T-cell (primary cell): ENCODE data around the gene SAMD11. TPM values are rescaled to one million over a fixed set of nuclear protein-coding genes. Genes with fewer than 3 reads are reported as not detected.

Source experiments
- ATAC-seq, 4 experiments: fragments of 200-7000 bp in 3 of 4; fragments of 150-1000 bp in 1 of 4; cut with Tn5 transposase; replicated peaks in 1 of 4; 1 replicate in 3 of 4; 2 replicates in 1 of 4; pipeline ENCODE4 v1.10.0; 2021; ENCODE audit warnings: moderate library complexity in 3 of 4, mild to moderate bottlenecking in 2 of 4, moderate number of reproducible peaks in 1 of 4
- CTCF ChIA-PET, 2 donors: fragments of 300-600 bp; sonication (Branson Sonifier 250); formaldehyde crosslinking; loops; one replicate each; lab custom pipeline; 2022; ENCODE audit warnings: antibody characterized with exemption in 2 of 2; lab: Charles Lee
- POLR2A ChIA-PET, 2 donors: fragments of 300-600 bp; sonication (Branson Sonifier 250); formaldehyde crosslinking; loops; one replicate each; lab custom pipeline; 2022; ENCODE audit warnings: antibody characterized with exemption in 2 of 2; lab: Charles Lee
- DNase-seq, 35 experiments: peaks; one replicate each; pipeline versions ENCODE4 v3.0.0 to v3.0.0-alpha.2; 2013 to 2023
- H3K27ac ChIP-seq: one replicate; pipeline ENCODE4 v1.5.1; 2013; ENCODE audit warnings: low read length
- H3K27me3 ChIP-seq, 2 experiments: replicated peaks in 1 of 2; 1 replicate in 1 of 2; 2 replicates in 1 of 2; pipeline versions ENCODE4 v1.6.1 to v1.7.0; 2013; ENCODE audit warnings: low read length in 1 of 2, mixed read lengths in 1 of 2; ENCODE audit not compliant: control insufficient read depth in 2 of 2, insufficient read depth in 2 of 2; ENCODE audit errors: extremely low read depth in 1 of 2
- H3K36me3 ChIP-seq, 2 donors: 1 replicate in 1 of 2; 2 replicates in 1 of 2; pipeline versions ENCODE4 v1.6.1 to v1.7.0; 2013; ENCODE audit warnings: low read length in 1 of 2; ENCODE audit not compliant: control insufficient read depth in 2 of 2, insufficient read depth in 1 of 2; ENCODE audit errors: extremely low read depth in 1 of 2
- H3K4me1 ChIP-seq, 2 experiments: 1 replicate in 1 of 2; 2 replicates in 1 of 2; pipeline versions ENCODE4 v1.6.1 to v1.7.0; 2013; ENCODE audit warnings: low read length in 2 of 2, mixed read lengths in 1 of 2; ENCODE audit not compliant: insufficient read depth in 2 of 2, control insufficient read depth in 1 of 2; ENCODE audit errors: extremely low read depth in 1 of 2
- H3K4me3 ChIP-seq, 2 donors: 1 replicate in 1 of 2; 2 replicates in 1 of 2; pipeline versions ENCODE4 v1.5.1 to v1.7.0; 2013; ENCODE audit warnings: mild to moderate bottlenecking in 2 of 2, low read length in 1 of 2, moderate library complexity in 1 of 2; ENCODE audit not compliant: control insufficient read depth in 1 of 2; ENCODE audit errors: extremely low read depth in 1 of 2
- H3K9me3 ChIP-seq: 2 replicates; pipeline ENCODE4 v1.7.0; 2013
- H3K27ac Mint-ChIP-seq, 2 donors: one replicate each; pipeline ENCODE4 v1.8.0; 2020 to 2021; ENCODE audit warnings: mild to moderate bottlenecking in 2 of 2, mixed read lengths in 2 of 2
- H3K27me3 Mint-ChIP-seq, 2 donors: one replicate each; pipeline ENCODE4 v1.8.0; 2021 to 2022; ENCODE audit warnings: mixed read lengths in 2 of 2
- H3K36me3 Mint-ChIP-seq: one replicate; pipeline ENCODE4 v1.8.0; 2021; ENCODE audit warnings: mixed read lengths
- H3K4me1 Mint-ChIP-seq, 3 donors: one replicate each; pipeline ENCODE4 v1.8.0; 2020 to 2022; ENCODE audit warnings: mixed read lengths in 3 of 3, mild to moderate bottlenecking in 1 of 3
- H3K4me3 Mint-ChIP-seq, 3 donors: one replicate each; pipeline ENCODE4 v1.8.0; 2020 to 2022; ENCODE audit warnings: mild to moderate bottlenecking in 3 of 3, mixed read lengths in 3 of 3, moderate library complexity in 3 of 3
- H3K9me3 Mint-ChIP-seq, 3 donors: one replicate each; pipeline ENCODE4 v1.8.0; 2020 to 2022; ENCODE audit warnings: mixed read lengths in 3 of 3
- WGBS: methylation state at CpG from one replicate; pipeline ENCODE4 v1.1.5; 2013; ENCODE audit warnings: missing lambda C conversion rate; ENCODE audit not compliant: insufficient coverage; 5-methylcytosine and 5-hydroxymethylcytosine counted together
- total RNA-seq, 35 experiments: library from RNA in 6 of 35; stranded (reverse) in 6 of 35; fragments of 120-200 nt in 1 of 35; gene quantifications; one replicate each; pipeline versions ENCODE4 v1.2.1 to v1.2.4 and lab custom pipeline; 2013 to 2026

Gene SAMD11
- total RNA-seq, 5 donors from 2014 or later (not counting 1 experiment from before 2014, with no cell fraction given): 0.32 to 0.70 (median 0.53) TPM; not detected in 2

DNA sequence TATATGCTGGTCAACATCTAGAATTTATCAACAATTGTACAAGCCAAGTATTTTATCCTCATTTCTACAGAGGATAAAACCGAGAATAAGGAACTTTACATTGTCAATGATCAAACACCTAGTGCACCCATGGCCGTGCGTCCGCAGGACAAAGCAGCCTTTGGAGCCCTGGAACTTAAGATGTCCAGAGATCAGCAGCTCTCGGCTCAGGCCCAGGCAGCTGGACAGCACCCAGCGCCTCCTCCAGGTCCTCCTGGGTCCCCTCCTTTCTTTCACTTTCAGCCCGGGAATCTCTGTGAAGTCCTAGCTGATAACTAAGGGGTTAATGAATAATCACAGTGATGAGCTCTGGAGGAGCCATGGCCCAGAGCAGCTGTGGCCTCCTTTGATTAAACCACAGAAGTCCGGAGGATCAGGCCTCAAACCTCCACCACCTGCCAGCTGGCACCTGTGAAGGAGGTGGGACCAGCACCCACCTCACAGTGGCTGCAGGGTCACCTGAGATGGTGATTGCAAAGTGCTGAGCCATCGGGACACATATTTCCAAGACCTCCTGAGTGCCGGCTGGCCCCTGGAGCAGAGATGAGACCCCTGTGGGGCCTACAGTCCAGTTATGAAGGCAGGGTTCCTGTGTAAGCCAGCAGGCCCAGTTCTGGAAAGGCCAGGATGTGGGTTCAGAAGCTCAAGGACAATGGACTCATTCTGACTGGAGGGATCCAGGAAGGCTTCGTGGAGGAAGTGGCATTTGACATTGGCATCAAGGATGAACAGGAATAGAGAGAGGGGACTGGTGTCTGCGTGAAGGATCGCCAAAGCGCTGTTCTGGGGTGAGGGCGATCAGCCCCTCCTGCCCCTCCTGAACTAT is 11.6 kb upstream of the SAMD11 start:
- peak in 2 of 35 experiments; percentile 1 to 18 for DNase-seq
- peaks cover 28 to 40% of the 10 kb centered on the region in 2 donors for H3K27me3 Mint-ChIP-seq

DNA sequence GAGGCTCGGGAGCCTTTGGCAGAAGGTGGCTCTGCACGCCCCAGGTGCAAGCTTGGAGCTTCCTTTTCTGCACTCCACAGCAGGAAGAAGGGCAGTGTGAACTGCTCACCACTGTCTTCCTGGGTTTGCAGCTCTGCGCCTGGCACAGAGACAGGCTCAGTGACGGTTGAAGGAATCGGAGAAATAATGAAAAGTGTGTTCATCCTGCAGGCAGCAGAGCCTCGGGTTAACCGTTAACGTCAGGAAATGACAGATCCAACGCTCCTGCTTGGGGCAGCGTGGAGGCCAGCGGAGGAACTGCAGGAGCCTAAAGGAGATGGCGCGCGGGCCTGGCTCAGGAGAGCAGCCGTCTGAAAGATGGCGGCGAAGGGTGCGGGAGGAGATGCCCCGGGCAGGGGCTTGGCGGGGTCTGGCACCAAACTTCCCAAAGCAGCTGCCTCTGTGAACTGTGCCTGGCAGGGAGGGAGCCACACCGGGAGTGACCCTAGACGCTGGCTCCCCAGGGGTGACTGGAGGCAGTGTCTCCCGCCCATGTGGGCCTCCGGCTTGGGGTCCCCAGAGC is 10.9 kb upstream of the SAMD11 start:
- H3K36me3 ChIP-seq: no peaks in the 10 kb centered on the region
- H3K4me3 Mint-ChIP-seq: no peak overlapping the region
- H3K9me3 ChIP-seq: no peaks in the 10 kb centered on the region
- H3K4me1 Mint-ChIP-seq: peaks cover 0 to 9% (median 6%) of the 10 kb centered on the region in 3 donors
- no peak overlapping the region for H3K4me3 ChIP-seq
- peaks cover 28 to 38% of the 10 kb centered on the region in 2 donors for H3K27me3 Mint-ChIP-seq
- CTCF ChIA-PET: no interaction called here
- H3K9me3 Mint-ChIP-seq: no peaks in the 10 kb centered on the region
- no peaks in the 10 kb centered on the region for H3K4me1 ChIP-seq
- peak overlapping the region in 1 of 2 donors; percentile 12 for H3K27ac Mint-ChIP-seq
- POLR2A ChIA-PET: no interaction called here
- WGBS: 39% methylated on average over 24 of the region's 24 CpGs
- DNase-seq (no peak), ATAC-seq (peak in 2 of 4 experiments; percentile 20 to 60)
- no peaks in the 10 kb centered on the region for H3K36me3 Mint-ChIP-seq
- no peak overlapping the region for H3K27ac ChIP-seq
- H3K27me3 ChIP-seq: peaks cover 0 to 71% of the 10 kb centered on the region in 2 experiments

More for the DNA sequence above, 11.6 kb upstream of the SAMD11 start:
- no peaks in the 10 kb centered on the region for H3K9me3 ChIP-seq
- no peak overlapping the region for H3K4me3 Mint-ChIP-seq
- H3K36me3 ChIP-seq: no peaks in the 10 kb centered on the region
- H3K27ac ChIP-seq: no peak overlapping the region
- H3K27me3 ChIP-seq: peaks cover 0 to 71% of the 10 kb centered on the region in 2 experiments
- WGBS: 62% methylated on average over 13 of the region's 15 CpGs
- POLR2A ChIA-PET: no interaction called here
- peaks cover 0 to 9% (median 6%) of the 10 kb centered on the region in 3 donors for H3K4me1 Mint-ChIP-seq
- no peaks in the 10 kb centered on the region for H3K9me3 Mint-ChIP-seq
- CTCF ChIA-PET: no interaction called here
- no peaks in the 10 kb centered on the region for H3K36me3 Mint-ChIP-seq
- no peak for ATAC-seq
- H3K4me1 ChIP-seq: no peaks in the 10 kb centered on the region
- no peak overlapping the region for H3K4me3 ChIP-seq
- peak overlapping the region in 1 of 2 donors; percentile 12 for H3K27ac Mint-ChIP-seq

DNA sequence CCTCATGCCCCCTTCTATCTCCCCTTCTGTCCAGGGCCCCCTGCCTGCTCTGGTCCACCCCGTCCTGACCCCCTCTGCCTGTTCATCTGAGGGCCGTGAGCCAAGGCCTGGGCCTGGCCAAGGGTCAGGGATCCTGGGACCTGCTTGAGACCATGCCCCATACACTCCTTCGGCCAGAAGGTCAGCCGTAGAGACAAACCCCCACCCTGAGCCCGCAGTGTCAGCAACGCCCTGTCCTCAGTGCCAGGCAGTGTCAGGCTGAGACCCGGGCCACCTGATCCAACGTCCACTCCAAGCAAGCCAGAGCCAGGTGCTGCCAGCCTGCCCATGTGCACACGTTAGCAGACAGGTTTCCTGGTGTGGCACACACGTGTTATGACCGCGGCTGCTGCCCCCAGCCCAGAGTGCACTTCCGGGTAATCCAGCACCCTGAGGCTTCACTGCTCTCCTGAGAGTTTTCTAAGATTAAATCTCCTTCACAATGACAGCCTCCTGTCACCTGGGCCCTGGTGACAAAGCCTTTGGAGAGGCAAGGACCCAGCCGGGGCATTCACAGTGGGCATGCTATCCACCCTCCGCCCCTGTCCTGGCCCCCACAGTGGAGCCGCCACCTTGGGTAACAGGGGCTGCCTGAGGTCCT is 10.1 kb upstream of the SAMD11 start:
- WGBS: 71% methylated on average over 15 of the region's 16 CpGs

DNA sequence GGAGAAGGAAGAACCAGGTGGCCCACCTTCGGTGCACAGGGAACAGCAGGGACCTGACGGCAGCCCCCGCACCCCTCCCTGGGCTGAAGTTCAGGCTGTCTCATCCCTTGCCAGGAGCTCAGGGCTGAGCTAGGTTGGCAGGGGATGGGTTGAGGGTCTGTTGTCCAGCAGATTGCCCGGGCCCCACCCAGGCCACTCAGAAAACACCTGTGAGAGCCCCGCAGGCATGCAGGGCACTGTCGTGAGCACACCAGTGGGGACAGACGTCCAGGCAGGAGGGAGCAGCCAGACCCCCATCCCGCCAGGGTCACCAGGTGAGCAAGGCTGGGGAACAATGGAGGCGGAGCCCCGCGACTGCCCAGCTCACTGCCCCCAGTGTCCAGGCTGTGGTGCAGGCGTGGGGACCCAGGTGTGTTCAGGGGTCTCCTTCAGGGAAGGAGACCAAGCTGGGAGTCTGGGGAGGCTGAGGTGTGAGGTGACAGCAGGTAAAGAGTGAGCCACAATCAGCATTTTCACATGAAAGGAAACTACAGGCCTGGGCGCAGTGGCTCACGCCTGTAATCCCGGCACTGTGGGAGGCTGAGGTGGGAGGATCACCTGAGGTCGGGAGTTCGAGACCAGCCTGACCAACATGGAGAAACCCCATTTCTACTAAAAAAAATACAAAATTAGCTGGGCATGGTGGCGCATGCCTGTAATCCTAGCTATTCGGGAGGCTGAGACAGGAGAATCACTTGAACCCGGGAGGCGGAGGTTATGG is 9.4 kb upstream of the SAMD11 start:
- CTCF ChIA-PET: interaction anchor here in 1 of 2 donors (0.7 kb wide), 1 partner anchor 40 kb away, joined by 3 read pairs; no protein-coding TSS in a partner anchor
- H3K9me3 Mint-ChIP-seq: no peaks in the 10 kb centered on the region
- H3K27ac Mint-ChIP-seq: no peak overlapping the region
- H3K27me3 Mint-ChIP-seq: peaks cover 27 to 44% of the 10 kb centered on the region in 2 donors
- Histone ChIP-seq H3K36me3 (no peaks in the 10 kb centered on the region), H3K27me3 (peaks cover 0 to 82% of the 10 kb centered on the region in 2 experiments), H3K9me3 (no peaks in the 10 kb centered on the region), H3K27ac (no peak overlapping the region), H3K4me1 (no peaks in the 10 kb centered on the region), H3K4me3 (no peak overlapping the region)
- ATAC-seq (no peak), DNase-seq (no peak)
- H3K4me1 Mint-ChIP-seq: peaks cover 0 to 9% (median 6%) of the 10 kb centered on the region in 3 donors
- no peaks in the 10 kb centered on the region for H3K36me3 Mint-ChIP-seq
- WGBS: 89% methylated on average over 13 of the region's 21 CpGs
- H3K4me3 Mint-ChIP-seq: no peak overlapping the region
- POLR2A ChIA-PET: no interaction called here

More for the DNA sequence above, 10.1 kb upstream of the SAMD11 start:
- POLR2A ChIA-PET: no interaction called here
- Mint-ChIP-seq H3K27me3 (peaks cover 24 to 39% of the 10 kb centered on the region in 2 donors), H3K27ac (no peak overlapping the region), H3K36me3 (no peaks in the 10 kb centered on the region), H3K4me1 (peaks cover 0 to 9% (median 6%) of the 10 kb centered on the region in 3 donors), H3K9me3 (no peaks in the 10 kb centered on the region), H3K4me3 (no peak overlapping the region)
- no peaks in the 10 kb centered on the region for H3K4me1 ChIP-seq
- no peak for ATAC-seq
- no peaks in the 10 kb centered on the region for H3K36me3 ChIP-seq
- peaks cover 0 to 75% of the 10 kb centered on the region in 2 experiments for H3K27me3 ChIP-seq
- CTCF ChIA-PET: no interaction called here
- H3K4me3 ChIP-seq: no peak overlapping the region
- no peaks in the 10 kb centered on the region for H3K9me3 ChIP-seq
- no peak for DNase-seq
- H3K27ac ChIP-seq: no peak overlapping the region

DNA sequence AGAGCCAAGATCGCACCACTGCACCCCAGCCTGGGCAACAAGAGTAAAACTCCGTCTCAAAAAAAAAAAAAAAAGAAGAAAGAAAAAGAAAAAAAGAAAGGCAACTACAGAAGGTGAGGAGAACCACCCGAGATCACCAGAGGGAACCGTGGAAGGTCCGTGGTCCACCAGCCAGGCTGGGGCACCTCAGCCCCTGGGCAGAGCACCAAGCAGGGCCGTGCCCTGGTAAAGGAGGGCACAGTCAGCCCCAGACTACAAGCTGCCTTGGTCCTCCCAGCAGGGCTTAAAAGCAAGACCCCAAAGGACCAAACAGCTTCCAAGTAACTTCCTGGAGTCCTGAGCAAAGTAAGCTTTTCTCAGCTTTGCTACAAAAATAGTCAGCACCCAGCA is 8.8 kb upstream of the SAMD11 start:
- ChIA-PET CTCF (interaction anchor here in 1 of 2 donors (0.7 kb wide), 1 partner anchor 39 kb away, joined by 3 read pairs; no protein-coding TSS in a partner anchor), POLR2A (no interaction called here)
- H3K36me3 ChIP-seq: no peaks in the 10 kb centered on the region
- Mint-ChIP-seq H3K27me3 (peaks cover 27 to 49% of the 10 kb centered on the region in 2 donors), H3K4me1 (peaks cover 0 to 9% (median 6%) of the 10 kb centered on the region in 3 donors), H3K4me3 (no peak overlapping the region), H3K36me3 (no peaks in the 10 kb centered on the region), H3K27ac (no peak overlapping the region), H3K9me3 (no peaks in the 10 kb centered on the region)
- H3K4me3 ChIP-seq: no peak overlapping the region
- no peaks in the 10 kb centered on the region for H3K4me1 ChIP-seq
- peaks cover 0 to 87% of the 10 kb centered on the region in 2 experiments for H3K27me3 ChIP-seq
- 83% methylated on average over 4 of the region's 6 CpGs for WGBS
- H3K9me3 ChIP-seq: no peaks in the 10 kb centered on the region
- H3K27ac ChIP-seq: no peak overlapping the region
- ATAC-seq: no peak
- no peak for DNase-seq
